ENCODE results near the gene ALDH1A2. TPM values are rescaled to one million over a fixed set of nuclear protein-coding genes. Genes with fewer than 3 reads are reported as not detected.
"Not testable (repeated sequence)": the region's sequence is repeated elsewhere in the genome, so short reads cannot be mapped to it uniquely, and the experiment has no call there.

ALDH1A2 gene
- 0.58 and 5.8 TPM in 2 replicates for total RNA-seq

DNA sequence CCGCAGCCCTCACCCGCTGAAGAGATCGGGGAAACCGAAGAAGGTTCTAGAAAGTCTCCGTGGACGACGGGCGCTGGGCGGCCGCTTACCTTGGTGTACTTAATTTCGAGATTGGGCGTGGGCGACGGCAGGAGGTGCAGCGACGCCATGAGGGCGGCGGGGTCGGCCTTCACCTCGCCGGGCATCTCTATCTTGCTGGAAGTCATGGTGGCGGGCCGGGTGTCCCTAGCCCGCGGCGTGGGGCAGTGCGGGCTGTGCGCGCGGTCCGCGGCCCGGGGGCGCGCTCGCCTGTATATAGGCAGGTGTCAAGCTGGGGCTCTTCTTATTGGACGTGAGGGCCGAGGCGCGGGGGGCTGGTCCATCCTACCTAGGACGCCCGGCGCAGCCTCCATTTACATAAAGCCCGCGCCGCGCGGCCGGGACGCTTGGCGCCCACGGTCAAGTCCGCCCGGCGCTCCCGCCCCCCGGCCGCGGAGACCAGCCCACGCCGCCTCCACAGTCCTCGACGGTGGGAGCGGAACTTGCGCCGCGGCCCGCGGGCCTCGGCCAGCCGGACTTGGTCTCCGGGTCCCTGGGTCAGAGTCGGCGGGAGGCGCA lies at the start of gene ALDH1A2:
TSS of gene ALDH1A2 (minus strand) at position 267 of the 597 bp plus-strand sequence. CDS start at position 206, 61 bp downstream.
- DNase-seq (ENCODE audit: extremely low read depth, low read depth, low spot score): no peak

- no peak for DNase-seq (ENCODE audit: extremely low read depth, low read depth, low spot score)
Measured at GRCh38 chr15:58114812-58115211, 49.3 kb upstream of the ALDH1A2 start.

DNA sequence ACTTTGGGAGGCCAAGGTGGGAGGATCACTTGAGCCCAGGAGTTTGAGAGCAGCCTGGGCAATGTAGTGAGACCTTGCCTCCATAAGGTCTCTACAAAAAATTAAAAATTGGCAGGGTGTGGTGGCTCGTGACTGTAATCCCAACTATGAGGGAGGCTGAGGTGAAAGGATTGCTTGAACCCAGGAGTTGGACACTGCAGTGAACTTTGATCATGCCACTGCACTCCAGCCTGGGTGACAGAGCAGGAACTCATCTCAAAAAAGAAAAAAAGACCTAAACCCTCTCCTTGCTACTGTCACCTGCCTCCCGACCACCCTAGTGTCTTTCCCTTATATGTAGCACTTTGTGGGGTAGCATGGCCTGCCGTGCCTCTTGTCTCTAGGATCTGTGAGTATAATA lies 48.9 kb upstream of the ALDH1A2 start:
- no peak for DNase-seq (ENCODE audit: extremely low read depth, low read depth, low spot score)

DNA sequence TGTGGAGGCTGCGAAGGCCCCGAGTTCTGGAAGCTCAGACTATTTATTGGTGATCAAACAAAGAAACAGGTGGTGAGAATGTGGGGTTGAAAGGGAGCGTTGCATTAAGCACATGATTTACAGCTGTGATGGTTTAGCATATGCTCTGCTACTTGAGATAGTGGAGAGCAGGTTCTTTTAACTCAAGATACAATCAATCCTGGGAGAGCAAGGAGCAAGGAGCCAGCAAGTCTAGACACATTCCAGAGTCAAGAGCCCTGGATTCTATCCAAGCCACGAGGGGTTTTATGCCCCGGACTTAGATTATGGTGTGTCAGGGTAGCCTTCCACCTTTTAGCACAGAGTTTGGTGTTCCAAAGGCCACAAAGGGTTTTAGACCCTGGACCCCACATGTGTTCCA lies 47.8 kb upstream of the ALDH1A2 start:
- not testable (repeated sequence) for DNase-seq (ENCODE audit: extremely low read depth, low read depth, low spot score)

DNA sequence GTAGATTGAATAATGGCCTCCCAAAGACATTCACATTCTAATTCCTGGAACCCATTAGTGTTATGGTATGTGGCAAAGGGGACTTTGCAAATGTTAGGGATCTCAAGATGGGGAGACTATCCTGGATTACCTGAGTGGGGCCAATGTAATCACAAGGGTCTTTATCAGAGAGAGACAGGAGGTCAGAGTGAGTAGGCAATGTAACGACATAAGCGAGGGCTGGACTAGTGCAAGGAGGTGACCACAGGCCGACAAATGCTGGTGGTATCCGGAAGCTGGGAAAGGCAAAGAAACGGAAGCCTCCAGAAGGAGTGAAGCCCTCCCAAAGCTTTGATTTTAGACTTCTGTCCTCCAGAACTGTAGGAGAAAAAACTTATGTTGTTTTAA lies 46.2 kb upstream of the ALDH1A2 start:
- no peak for DNase-seq (ENCODE audit: extremely low read depth, low read depth, low spot score)

- no peak for DNase-seq (ENCODE audit: extremely low read depth, low read depth, low spot score)
Measured at GRCh38 chr15:58110999-58111717, 45.6 kb upstream of the ALDH1A2 start.

DNA sequence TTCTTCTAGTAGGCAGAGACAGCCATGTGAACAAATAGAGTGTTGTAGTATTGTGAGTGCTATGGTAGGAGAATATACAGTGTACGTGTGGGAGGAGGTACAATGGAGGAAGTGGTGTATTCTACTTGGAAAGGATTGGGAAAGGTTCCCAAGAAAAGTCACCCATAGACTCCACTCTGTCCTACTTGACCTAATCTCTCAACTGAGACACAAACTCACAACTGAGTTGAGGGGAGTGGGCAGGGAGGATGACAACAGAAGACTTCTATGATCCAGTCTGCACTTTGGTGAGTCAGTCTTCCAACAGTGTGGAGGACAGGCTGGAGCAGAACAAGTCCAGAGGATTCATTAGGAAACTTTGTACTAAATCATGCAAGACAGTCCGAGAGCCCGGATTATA lies 43.9 kb upstream of the ALDH1A2 start:
- DNase-seq (ENCODE audit: extremely low read depth, low read depth, low spot score): no peak

- DNase-seq (ENCODE audit: extremely low read depth, low read depth, low spot score): no peak
Measured at GRCh38 chr15:58108117-58108516, 42.6 kb upstream of the ALDH1A2 start.

GRCh38 chr15:58103482-58103881 lies 38.0 kb upstream of the ALDH1A2 start:
- DNase-seq (ENCODE audit: extremely low read depth, low read depth, low spot score): no peak

- DNase-seq (ENCODE audit: extremely low read depth, low read depth, low spot score): no peak
Measured at GRCh38 chr15:58096529-58097084, 31.1 kb upstream of the ALDH1A2 start.

- DNase-seq (ENCODE audit: extremely low read depth, low read depth, low spot score): no peak
Measured at GRCh38 chr15:58095415-58095814, 29.9 kb upstream of the ALDH1A2 start.

DNA sequence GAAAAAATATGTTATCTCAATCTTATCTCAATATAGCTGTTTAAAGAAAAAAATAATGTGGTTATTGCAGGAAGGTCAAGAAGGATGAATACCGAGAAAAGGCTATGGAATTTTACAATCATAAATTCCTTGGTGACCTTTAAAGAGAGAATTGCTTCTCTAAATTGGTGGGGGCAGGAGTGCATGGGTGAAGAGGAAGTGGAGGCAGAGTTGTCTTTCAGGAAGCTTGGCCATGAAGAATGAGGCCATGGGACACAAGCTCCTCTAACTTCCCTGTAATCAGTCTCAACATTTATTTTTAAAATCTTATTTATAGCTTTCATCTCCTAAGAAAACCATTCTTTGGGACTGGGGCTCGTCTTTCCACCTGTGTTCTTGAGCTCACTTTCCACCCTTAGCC lies 22.4 kb upstream of the ALDH1A2 start:
- no peak for DNase-seq (ENCODE audit: extremely low read depth, low read depth, low spot score)

DNA sequence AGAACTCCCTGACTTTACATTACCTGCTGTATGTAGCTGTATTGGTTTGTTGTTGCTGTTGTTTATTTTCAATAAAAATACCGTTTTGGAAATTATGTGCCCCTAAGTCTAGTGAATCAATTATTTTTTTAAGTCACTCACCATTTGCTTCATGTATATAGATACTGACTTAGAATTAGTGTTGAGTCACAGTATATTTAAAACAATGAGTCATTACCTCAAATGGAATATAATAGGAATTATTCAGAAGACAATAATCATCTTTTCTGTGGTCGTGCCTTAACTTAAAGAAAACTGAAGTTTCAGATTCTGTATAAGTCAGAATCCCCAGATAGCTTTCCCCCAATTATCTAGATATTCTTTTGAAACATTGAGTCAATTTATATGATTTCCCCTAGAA lies 21.0 kb upstream of the ALDH1A2 start:
- no peak for DNase-seq (ENCODE audit: extremely low read depth, low read depth, low spot score)

- DNase-seq (ENCODE audit: extremely low read depth, low read depth, low spot score): no peak
Measured at GRCh38 chr15:58083526-58083925, 18.0 kb upstream of the ALDH1A2 start.

DNA sequence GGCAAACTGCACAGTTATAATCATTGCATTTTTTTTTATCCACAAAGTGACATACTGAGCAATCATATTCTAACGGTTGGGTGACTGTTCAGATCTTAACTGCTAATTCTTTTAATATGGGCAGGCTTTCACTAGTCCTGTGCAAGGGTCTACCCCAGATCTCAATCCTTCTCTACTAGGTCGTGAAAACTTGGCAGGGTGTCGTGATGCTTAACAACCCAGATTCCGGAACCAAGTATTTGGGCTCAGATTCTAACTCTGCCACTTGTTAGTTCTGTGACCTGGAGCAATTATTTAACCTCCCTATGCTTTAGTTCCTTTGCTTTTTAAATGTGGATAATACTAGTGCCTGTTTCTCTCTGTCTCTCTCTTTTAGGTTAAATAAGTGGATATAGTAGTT lies 16.4 kb upstream of the ALDH1A2 start:
- DNase-seq (ENCODE audit: extremely low read depth, low read depth, low spot score): no peak

DNA sequence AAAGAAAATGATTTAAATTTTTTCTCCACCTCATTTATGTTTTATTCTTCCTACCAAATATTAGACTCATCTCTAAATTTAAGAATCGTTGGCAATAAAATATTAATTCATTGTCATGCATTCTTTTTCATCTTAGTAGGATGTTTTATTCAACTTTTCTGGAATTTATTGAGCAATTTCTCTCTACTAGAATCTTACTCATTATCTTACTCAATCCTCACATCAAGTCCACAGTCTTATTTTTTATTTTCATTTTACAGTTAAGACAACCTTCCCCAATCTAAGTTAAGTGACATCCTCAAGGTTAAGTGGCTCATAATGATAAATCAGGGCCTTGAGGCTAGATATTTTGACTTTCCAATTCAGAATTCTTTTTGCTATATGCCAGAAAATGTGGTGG lies 15.9 kb upstream of the ALDH1A2 start:
- DNase-seq (ENCODE audit: extremely low read depth, low read depth, low spot score): no peak

- DNase-seq (ENCODE audit: extremely low read depth, low read depth, low spot score): not testable (repeated sequence)
Measured at GRCh38 chr15:58080959-58081358, 15.4 kb upstream of the ALDH1A2 start.

- no peak for DNase-seq (ENCODE audit: extremely low read depth, low read depth, low spot score)
Measured at GRCh38 chr15:58080398-58080797, 14.9 kb upstream of the ALDH1A2 start.

- no peak for DNase-seq (ENCODE audit: extremely low read depth, low read depth, low spot score)
Measured at GRCh38 chr15:58078591-58078990, 13.1 kb upstream of the ALDH1A2 start.

DNA sequence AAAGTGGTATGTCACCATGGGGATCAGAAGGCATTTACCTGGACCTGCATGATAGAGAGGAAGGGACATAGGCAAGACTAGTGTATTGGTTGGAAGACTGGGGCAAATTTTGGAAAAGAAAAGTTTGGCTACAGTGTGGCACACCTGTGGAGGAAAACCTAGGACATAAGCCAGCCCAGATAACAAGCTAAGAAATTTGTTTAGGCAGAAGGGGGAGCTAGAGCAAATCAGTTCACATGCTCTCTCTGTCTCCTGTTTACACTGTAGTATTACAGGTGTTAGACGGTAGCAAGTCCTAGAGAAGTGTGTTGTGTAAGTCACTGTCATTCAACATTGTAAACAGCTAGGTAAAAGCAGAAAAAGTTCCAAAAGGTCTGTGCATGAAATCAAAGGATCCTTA lies 11.9 kb upstream of the ALDH1A2 start:
- no peak for DNase-seq (ENCODE audit: extremely low read depth, low read depth, low spot score)

DNA sequence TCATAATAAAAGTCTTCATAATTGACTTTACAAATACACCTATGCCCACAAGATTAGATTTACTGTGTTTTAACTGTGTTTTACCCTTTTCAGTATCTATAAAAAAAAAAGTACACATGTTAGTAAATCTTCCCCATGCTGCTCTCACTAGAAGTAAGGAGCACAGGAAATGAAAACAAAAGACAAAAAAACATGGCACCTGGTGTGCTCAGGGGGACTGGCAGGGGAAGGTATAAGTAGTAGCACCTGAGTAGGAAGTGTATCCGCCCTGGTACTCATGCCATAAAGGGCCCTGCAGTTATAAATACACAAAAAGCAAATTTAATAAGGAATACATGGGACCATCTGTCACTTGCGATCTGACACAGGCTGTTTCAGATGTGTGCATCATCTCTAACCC lies 8.9 kb upstream of the ALDH1A2 start:
- DNase-seq (ENCODE audit: extremely low read depth, low read depth, low spot score): no peak

DNA sequence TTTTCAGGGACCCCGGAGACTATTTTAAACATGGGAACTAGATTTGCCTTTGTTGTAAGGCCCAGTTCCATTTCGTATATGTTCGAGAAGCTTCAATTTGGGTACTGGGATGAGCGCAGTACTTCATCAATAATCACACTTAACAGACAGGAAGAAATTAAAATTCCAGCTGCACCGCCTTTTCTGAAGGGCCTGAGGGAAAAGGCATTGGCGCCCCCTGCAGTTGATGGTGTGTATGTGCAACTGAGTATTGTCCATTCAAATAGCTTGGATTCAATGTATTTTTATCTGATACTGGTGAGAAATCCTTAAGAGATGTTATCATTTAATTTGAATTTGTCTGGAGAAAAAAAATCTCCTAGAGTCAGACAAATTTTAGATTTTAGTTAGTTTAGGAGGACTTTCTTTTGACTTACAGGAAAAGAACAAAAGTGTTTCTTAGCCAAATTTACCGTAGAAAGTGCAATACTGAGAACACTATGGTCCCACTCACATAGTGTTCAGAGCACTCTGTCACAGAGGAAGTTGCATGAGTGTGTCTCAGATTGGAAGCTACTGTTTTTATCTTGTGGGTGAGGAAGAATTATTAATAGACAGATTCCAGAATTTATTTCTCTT lies 5.4 kb upstream of the ALDH1A2 start:
- DNase-seq (ENCODE audit: extremely low read depth, low read depth, low spot score): peak; percentile 41

Data from glomerular endothelial cell (primary cell).